PFSK-1 (cell line): ENCODE measurements around the gene EME1.

Source experiments
- FOXP2 ChIP-seq: optimal IDR thresholded peaks from 2 replicates; pipeline ENCODE3; 2011; ENCODE audit warnings: borderline replicate concordance, control low read depth, inconsistent platforms; ENCODE audit not compliant: insufficient read depth; ENCODE audit errors: extremely low read length, extremely low read depth
- POLR2AphosphoS5 ChIP-seq: IDR thresholded peaks from 2 replicates; pipeline ENCODE4 v1.6.1; 2012; ENCODE audit warnings: low read depth, mild to moderate bottlenecking, control low read depth, low read length, moderate library complexity
- SIN3A ChIP-seq: IDR thresholded peaks from 2 replicates; pipeline ENCODE4 v1.6.1; 2012; ENCODE audit warnings: mild to moderate bottlenecking, low read length, moderate library complexity, borderline replicate concordance; ENCODE audit not compliant: insufficient read depth
- TAF1 ChIP-seq: IDR thresholded peaks from 2 replicates; pipeline ENCODE4 v1.6.1; 2012; ENCODE audit warnings: low read length, control low read depth, borderline replicate concordance; ENCODE audit not compliant: insufficient read depth
- TF ChIP-seq, protein P1 (sequence below), 2 experiments: IDR thresholded peaks; 2 replicates each; pipeline versions ENCODE4 v1.6.1 to v1.8.0; 2011 to 2012; ENCODE audit warnings: low read depth in 2 of 2, low read length in 2 of 2, control low read depth in 1 of 2, inconsistent platforms in 1 of 2, mild to moderate bottlenecking in 1 of 2, moderate library complexity in 1 of 2; ENCODE audit not compliant: insufficient read depth in 1 of 2

Gene EME1

DNA sequence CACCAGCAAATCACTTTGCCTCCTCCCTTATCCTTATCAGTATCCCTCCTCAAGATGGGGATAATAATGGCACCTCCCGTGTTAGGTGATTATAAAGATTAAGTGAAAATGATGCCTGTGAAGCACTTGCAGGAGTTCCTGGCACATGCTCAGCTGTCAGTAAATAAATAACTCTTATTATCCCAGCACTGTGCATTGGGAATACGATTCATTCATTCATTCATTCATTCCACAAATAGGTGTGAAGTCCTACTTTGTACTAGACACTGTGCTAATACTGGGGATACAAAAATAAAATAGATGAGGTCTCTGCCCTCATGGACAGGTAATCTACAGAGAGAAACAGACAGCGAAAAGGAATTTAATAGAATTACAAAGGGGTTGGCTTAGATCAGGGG lies 25.1 kb upstream of the EME1 start:
- TF ChIP-seq, protein P1, sequence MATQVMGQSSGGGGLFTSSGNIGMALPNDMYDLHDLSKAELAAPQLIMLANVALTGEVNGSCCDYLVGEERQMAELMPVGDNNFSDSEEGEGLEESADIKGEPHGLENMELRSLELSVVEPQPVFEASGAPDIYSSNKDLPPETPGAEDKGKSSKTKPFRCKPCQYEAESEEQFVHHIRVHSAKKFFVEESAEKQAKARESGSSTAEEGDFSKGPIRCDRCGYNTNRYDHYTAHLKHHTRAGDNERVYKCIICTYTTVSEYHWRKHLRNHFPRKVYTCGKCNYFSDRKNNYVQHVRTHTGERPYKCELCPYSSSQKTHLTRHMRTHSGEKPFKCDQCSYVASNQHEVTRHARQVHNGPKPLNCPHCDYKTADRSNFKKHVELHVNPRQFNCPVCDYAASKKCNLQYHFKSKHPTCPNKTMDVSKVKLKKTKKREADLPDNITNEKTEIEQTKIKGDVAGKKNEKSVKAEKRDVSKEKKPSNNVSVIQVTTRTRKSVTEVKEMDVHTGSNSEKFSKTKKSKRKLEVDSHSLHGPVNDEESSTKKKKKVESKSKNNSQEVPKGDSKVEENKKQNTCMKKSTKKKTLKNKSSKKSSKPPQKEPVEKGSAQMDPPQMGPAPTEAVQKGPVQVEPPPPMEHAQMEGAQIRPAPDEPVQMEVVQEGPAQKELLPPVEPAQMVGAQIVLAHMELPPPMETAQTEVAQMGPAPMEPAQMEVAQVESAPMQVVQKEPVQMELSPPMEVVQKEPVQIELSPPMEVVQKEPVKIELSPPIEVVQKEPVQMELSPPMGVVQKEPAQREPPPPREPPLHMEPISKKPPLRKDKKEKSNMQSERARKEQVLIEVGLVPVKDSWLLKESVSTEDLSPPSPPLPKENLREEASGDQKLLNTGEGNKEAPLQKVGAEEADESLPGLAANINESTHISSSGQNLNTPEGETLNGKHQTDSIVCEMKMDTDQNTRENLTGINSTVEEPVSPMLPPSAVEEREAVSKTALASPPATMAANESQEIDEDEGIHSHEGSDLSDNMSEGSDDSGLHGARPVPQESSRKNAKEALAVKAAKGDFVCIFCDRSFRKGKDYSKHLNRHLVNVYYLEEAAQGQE (IDR thresholded peaks at IDR 0.05; ENCODE audit: insufficient read depth in 1 of 2, low read depth in 2 of 2, low read length in 2 of 2) = no peak
- TF ChIP-seq FOXP2 = no peak
- TF ChIP-seq POLR2AphosphoS5 = no peak
- no peak for TF ChIP-seq TAF1
- no peak for TF ChIP-seq SIN3A

DNA sequence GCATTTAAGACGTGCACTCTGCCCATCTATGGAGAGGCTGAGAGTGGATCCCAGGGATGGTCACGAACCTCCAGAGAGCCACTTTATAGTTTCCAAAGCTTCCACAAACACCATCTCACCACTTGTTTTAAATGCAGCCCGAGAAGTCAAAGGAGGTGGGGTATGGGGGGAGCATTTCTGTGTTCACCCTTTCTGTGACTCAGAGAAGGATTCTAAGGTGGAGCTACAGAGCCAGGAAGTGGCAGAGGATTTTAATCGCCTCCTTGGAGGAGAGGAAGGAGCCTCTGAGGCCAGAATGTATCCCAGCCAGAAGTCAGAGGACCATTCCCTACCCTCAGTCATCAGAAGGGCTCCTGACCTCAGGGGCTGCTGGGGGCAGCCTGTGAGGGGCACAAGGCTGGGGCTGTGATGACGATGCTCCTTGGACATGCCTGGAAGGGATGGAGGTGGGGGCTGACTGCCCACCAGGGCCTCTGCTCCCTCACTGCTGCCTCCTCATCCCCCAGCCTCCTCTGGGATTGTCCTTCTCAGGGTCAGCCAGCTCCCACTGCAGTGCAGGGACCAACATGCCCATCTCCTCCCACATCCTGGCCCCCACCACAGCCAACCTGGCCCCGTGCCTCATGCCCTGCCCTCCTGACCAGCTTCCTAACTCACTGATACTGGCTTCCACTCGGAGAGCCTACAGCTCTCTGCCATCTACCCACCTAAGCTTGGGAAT lies 24.3 kb upstream of the EME1 start:
- TF ChIP-seq FOXP2 = no peak
- TF ChIP-seq, protein P1 (IDR thresholded peaks at IDR 0.05; ENCODE audit: insufficient read depth in 1 of 2, low read depth in 2 of 2, low read length in 2 of 2) = no peak
- TF ChIP-seq POLR2AphosphoS5 = no peak
- TF ChIP-seq TAF1 = no peak
- TF ChIP-seq SIN3A = no peak

DNA sequence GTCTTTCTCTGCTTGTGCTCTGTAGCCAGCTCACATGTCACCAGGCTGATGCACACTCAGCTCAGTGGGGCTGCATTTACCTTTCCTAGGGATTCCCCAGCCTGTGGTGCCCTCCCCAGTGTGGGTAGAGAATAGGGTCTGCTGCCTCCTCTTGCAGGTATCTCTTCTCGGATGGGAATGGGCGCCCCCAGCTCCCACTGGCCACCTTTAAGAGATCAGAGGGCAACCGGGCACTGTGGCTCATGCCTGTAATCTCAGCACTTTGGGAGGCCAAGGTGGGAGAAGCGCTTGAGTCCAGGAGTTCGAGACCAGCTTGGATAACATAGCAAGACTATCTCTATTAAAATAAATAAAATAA lies 23.8 kb upstream of the EME1 start:
- TF ChIP-seq SIN3A (no peak), TAF1 (no peak), POLR2AphosphoS5 (no peak), FOXP2 (no peak)
- TF ChIP-seq, protein P1 (IDR thresholded peaks at IDR 0.05; ENCODE audit: insufficient read depth in 1 of 2, low read depth in 2 of 2, low read length in 2 of 2) = no peak

DNA sequence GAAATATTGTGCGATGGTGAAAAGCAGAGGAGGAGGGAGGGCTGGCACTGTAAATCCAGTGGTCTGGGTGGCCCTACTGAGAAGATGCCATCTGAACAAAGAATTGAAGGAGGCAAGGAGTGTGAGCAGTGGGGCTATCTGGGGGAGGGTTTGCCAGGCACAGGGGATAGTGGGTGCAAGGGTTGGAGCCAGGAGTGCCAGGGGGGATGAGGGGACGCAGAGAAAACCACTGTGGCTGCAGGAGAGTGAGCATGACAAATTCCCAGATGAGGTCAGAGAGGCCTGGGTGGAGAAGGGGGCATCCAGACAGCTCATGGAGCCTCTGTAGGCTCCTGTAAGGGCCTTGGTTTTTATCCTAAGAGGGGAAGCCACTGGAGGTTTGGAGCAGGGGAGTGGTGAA lies 22.3 kb upstream of the EME1 start:
- TF ChIP-seq, protein P1 (IDR thresholded peaks at IDR 0.05; ENCODE audit: insufficient read depth in 1 of 2, low read depth in 2 of 2, low read length in 2 of 2) = no peak
- TF ChIP-seq FOXP2 (no peak), SIN3A (no peak), POLR2AphosphoS5 (no peak), TAF1 (no peak)
